ENCODE measurements around the gene PPP4R1.

Gene PPP4R1

GRCh38 chr18:9594823-9595596, 19.3 kb downstream of the PPP4R1 start:
- no peak for DNase-seq (ENCODE audit: low read depth in 2 of 2)

- DNase-seq (ENCODE audit: low read depth in 2 of 2): no peak
Observed at GRCh38 chr18:9587924-9588323, 26.4 kb downstream of the PPP4R1 start.

GRCh38 chr18:9586814-9587213, 27.5 kb downstream of the PPP4R1 start:
- DNase-seq (ENCODE audit: low read depth in 2 of 2): no peak

- DNase-seq (ENCODE audit: low read depth in 2 of 2): no peak
Observed at GRCh38 chr18:9581667-9582066, 32.7 kb downstream of the PPP4R1 start.

- no peak for DNase-seq (ENCODE audit: low read depth in 2 of 2)
Observed at GRCh38 chr18:9578306-9578705, 36.1 kb downstream of the PPP4R1 start.

GRCh38 chr18:9577361-9577760, 37.0 kb downstream of the PPP4R1 start:
- DNase-seq (ENCODE audit: low read depth in 2 of 2): no peak

- DNase-seq (ENCODE audit: low read depth in 2 of 2): no peak
Observed at GRCh38 chr18:9575558-9575957, 38.8 kb downstream of the PPP4R1 start.

GRCh38 chr18:9574473-9575115, 39.8 kb downstream of the PPP4R1 start:
- no peak for DNase-seq (ENCODE audit: low read depth in 2 of 2)

- DNase-seq (ENCODE audit: low read depth in 2 of 2): no peak
Observed at GRCh38 chr18:9571546-9571945, 42.8 kb downstream of the PPP4R1 start.

GRCh38 chr18:9570255-9570654, 44.1 kb downstream of the PPP4R1 start:
- DNase-seq (ENCODE audit: low read depth in 2 of 2): no peak

GRCh38 chr18:9569178-9569577, 45.2 kb downstream of the PPP4R1 start:
- DNase-seq (ENCODE audit: low read depth in 2 of 2): no peak

GRCh38 chr18:9568186-9568585, 46.2 kb downstream of the PPP4R1 start:
- no peak for DNase-seq (ENCODE audit: low read depth in 2 of 2)

GRCh38 chr18:9565407-9565806, 49.0 kb downstream of the PPP4R1 start:
- no peak for DNase-seq (ENCODE audit: low read depth in 2 of 2)

GRCh38 chr18:9563331-9563730, 51.0 kb downstream of the PPP4R1 start:
- DNase-seq (ENCODE audit: low read depth in 2 of 2): no peak

GRCh38 chr18:9562584-9562983, 51.8 kb downstream of the PPP4R1 start:
- DNase-seq (ENCODE audit: low read depth in 2 of 2): no peak

GRCh38 chr18:9561759-9562158, 52.6 kb downstream of the PPP4R1 start:
- DNase-seq (ENCODE audit: low read depth in 2 of 2): no peak

GRCh38 chr18:9559253-9559652, 55.1 kb downstream of the PPP4R1 start:
- DNase-seq (ENCODE audit: low read depth in 2 of 2): no peak

- DNase-seq (ENCODE audit: low read depth in 2 of 2): no peak
Observed at GRCh38 chr18:9558387-9559064, 55.8 kb downstream of the PPP4R1 start.

GRCh38 chr18:9557250-9557943, 57.0 kb downstream of the PPP4R1 start:
- DNase-seq (ENCODE audit: low read depth in 2 of 2): no peak

GRCh38 chr18:9552616-9553015, 61.7 kb downstream of the PPP4R1 start:
- no peak for DNase-seq (ENCODE audit: low read depth in 2 of 2)

GRCh38 chr18:9552191-9552590, 62.2 kb downstream of the PPP4R1 start:
- DNase-seq (ENCODE audit: low read depth in 2 of 2): no peak

- no peak for DNase-seq (ENCODE audit: low read depth in 2 of 2)
Observed at GRCh38 chr18:9550429-9550828, 63.9 kb downstream of the PPP4R1 start.
